Activated CD8-positive, alpha-beta memory T cell treated with anti-CD3 and anti-CD28 coated beads for 1 hour (primary cell): ENCODE results near the gene NPIPB2.
"Not testable (repeated sequence)": the region's sequence is repeated elsewhere in the genome, so short reads cannot be mapped to it uniquely, and the experiment has no call there.

ENCODE experiments used
- DNase-seq, 2 donors: peaks; one replicate each; pipeline ENCODE4 v3.0.0-alpha.2; 2020; ENCODE audit warnings: low read depth in 1 of 2; ENCODE audit errors: extremely low read depth in 1 of 2

Gene NPIPB2

DNA sequence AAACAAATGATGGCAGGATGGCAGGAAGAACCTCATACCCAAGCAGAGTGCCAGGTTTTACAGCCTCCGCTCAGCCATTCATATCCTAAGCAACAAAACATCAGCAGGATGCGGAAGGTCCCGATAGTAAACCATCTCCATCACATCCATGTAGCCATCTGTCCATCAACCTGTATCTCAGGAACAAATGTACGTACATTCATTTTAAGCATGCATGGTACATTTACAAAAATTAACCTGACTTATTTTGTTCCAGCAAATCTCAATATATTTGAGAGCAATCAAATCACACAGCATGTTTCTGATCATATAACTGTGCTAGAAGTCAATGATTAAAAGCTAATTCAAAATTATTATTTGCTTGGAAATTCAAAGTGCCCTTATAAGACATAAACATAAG lies at the start of gene NPIPB2:
TSS of gene NPIPB2 (minus strand) at position 101 of the 400 bp plus-strand sequence. CDS start at position 101, 0 bp downstream.
- DNase-seq = not testable (repeated sequence)

DNA sequence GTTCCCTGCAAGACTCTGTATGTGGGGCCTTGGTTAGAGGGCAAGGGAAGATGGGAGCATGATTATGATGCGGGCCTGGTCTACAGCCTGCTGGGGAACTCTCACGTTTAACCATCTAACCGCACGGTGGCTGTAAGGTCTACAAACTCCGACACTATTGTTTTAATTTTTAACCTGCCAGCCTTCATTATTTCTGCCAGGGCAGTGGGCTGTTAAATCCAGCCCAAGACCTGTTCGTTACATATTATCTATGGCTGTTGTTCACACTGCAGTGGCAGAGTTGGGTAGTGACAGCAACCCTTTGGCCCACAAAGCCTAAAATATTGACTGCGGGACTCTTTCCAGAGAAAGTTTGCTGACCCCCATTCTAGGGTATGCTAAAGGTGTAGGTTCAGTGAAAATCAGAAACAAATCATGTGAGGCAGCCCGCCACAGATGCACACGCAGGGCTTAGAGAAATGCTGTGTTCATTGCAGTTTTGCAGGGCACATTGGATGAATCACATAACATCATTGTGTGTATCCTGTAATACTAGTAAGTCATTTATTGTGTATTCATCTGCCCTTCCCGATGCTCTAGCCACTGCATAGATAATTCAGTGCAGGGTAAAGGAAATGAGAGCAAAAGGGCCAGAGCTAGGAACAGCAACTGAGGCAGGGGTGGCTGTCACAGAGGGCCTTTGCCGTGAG lies 49.0 kb upstream of the NPIPB2 start:
- DNase-seq = no peak

DNA sequence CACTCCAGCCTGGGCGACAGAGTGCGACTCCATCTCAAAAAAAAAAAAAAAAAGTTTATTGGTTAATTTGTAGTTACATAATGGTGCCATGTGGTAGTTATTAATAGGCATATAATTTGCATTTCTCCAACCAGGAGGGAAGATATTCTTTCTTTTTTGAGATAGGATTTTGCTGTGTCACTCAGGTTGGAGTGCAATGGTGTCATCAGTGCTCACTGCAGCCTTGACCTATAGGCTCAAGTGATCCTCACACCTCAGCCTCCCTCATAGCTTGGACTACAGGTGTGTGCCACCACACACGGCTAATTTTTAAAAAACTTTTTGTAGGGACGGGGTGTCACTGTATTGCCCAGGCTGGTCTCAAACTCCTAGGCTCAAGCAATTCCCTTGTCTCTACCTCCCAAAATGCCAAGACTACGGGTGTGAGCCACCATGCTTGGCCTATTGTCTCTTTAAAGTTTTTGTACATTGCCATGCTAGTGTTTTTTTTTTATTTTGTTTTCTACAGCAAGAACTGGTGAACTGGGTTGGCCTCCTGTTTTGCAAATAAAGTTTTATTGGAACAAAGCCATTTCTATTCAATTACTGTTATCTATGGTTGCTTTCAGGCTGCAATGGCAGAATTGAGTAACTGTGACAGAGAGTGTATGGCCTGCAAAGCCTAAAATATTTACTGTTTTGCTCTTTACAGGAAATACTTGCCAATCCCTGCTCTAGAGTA lies 46.6 kb upstream of the NPIPB2 start:
- DNase-seq = no peak

DNA sequence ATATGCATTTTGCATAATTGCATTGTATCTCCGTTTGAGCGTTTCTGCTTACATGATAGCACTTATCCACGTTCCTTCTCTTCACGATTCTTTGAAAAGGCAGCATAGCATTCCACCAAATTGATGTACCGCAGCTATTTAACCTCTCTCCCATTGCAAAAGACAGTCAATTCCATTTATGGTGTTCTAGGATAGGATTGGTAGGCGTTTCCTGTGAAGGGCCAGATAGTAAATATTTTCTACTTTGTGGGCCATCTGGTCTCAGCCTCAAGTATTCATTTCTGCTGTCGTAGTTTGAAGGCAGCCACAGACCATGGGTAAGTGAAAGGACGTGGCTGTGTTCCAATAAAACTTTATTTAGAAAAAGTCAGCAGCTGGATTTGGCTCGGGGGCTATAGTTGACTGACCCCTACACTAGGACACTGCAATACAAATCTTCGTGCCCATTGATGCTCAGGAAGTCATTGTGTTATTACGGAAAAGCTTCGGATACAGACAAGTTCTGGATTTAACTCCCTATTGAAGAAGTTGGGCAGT lies 44.7 kb upstream of the NPIPB2 start:
- DNase-seq = no peak

DNA sequence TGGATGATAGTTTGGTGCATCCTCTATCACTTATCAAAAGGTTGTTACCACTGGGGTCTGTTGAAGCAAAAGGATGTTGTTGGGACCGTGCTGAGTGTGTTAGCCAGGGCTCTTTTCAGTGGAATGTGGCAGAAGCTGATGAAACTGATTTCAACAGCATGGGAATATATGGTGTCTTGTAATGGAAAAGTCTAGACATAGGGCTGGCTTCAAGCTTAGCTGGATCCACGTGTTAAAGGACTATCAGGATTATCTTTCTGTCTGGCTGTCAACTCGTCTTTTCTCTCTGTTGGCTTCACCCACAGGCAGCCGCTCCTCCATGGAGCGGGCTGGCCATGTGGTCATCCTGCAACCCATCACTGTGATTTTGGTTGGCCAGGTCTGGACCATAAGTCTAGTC lies 43.4 kb upstream of the NPIPB2 start:
- no peak for DNase-seq

DNA sequence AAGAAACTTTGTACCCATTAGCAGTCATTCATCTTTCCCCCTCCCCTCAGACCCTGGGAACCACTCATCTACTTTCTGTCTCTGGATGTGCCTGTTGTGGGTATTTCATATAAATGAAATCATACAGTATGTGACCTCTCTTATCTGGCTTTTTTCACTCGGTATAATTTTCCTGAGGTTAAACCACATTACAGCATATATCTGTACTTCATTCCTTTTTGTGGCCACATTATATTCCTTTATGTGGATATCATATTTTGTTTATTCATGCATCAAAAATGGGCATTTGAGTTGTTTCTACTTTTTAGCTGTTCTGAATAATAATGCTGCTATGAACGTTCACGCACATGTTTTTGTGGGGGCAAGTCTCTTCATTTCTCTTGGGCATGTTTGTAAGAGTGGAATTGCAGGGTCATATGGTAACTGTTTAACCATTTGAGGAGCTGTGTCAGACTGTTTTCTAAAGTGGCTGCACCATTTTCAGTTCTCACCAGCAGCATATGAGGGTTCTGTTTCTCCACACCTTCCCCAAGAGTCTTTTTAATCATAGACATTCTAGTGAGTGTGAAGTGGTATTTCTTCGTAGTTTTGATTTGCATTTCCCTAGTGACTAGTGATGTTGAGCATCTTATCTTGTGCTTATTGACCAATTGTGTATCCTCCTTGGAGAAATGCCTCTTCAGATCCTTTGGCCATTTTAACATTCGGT lies 38.4 kb upstream of the NPIPB2 start:
- no peak for DNase-seq

DNA sequence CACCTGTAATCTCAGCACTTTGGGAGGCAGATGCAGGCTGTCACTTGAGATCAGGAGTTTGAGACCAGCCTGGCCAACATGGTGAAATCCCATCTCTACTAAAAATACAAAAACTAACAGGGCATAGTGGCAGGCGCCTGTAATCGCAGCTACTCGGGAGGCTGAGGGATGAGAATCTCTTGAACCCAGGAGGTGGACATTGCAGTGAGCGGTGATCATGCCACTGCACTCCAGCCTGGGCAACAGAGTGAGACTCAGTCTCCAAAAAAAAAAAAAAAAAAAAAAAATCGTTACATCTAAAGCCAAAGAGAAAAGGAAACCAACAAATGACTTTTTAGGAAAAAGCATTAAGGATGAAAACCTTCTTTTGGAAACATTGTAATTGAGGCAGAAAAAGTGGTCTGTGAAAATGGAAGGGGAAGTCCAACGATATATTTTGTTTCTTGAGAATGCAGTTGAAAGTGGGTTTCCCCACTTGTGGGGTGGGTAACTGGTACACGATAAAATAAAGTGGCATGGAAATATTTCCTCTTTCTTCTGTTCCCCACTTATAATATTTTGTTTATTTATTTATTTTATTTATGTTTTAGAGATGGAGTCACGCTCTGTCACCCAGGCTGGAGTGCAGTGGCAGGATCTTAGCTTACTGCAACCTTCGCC lies 37.3 kb upstream of the NPIPB2 start:
- DNase-seq = no peak

DNA sequence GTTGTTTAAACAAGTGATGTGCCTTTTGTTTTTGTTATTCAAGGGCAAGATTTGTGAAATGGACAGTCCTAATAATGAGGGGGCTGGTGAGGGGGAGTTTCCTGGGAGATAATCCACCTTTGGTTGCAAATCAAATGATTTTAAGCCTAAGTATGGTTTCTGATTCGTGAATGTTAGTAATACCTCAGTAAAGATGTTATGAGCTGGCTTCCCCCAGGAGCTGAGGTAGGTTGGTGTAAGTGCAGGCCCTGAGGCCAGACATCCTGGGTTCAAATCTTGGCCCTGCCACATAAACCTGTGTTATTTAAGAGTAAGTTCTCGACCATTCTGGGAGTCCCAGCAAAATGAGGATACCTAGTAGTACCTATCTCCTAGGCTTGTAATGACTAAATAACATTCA lies 36.2 kb upstream of the NPIPB2 start:
- no peak for DNase-seq

DNA sequence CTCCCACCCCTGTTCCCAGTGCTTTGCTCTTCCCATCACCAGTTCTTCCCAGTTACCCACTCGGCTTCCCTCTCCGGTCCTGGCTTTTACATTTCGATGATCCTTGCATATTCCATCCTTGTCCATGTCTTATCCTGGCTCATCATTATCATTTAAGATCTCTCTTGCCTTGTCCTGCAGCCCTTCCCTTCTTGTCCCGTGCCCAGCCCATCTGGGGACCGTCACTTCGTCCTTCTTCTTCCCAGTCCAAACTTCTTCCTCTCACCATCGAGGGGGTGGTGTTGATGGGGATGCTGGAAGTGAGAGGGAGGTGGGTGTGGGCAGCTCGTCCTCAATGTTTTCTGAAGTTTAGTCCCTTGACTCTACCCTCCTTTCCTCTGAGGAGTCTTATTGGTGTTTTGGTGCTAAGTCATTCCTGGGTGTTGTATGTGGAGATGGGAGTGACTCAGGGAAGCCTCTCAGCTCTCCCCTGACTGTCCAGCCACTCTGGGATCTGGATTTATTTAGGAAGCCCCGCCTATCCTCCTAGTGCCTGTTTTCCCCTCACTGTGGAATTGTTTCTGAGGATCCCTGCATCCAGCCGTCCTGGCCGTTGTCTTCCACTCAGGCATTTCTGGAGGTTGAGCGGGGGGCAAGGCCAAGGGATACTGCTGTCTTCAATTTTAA lies 35.7 kb upstream of the NPIPB2 start:
- no peak for DNase-seq

DNA sequence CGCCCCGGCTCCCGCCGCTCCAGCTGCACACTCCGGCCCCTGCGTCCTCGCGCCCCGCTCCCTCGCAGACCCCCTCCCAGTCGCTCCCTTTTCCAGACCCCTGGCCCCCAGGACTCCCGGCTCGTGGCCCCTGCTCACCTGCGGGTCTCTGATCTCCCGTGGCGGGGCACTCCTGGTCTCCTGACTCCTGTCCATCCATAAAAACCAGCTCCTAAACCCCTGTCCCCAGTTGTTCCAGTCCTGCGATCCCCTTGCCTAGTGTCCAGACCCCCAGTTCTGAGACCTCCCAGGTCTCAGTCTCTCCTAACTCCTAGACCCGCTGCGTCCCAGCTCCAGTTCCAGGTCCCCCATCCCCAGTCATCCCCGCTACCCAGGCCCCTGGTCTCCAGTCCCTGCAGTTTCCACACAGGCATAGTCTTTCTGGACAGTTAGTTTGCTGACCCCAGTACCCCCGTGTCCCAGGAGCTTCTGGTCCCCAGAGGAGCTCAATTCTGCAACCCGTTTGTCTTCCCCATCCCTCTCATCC lies 35.1 kb upstream of the NPIPB2 start:
- DNase-seq = no peak

DNA sequence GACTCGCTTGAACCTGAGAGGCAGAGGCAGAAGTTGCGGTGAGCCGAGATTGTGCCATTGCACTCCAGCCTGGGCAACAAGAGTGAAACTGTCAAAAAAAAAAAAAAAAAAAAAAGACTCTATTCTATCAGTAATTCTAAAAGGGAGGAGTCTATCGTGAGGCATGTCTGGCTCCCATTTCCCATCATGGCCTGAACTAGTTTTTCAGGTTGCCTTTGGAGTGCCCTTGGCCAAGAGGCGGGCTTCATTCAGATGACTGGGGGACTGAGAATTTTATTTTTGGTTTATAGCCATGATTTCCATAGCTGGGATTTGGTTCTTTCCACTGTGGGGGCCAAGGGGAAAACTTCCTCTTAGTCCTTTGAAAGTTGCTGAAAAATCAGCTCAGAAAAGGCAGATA lies 31.2 kb upstream of the NPIPB2 start:
- no peak for DNase-seq

DNA sequence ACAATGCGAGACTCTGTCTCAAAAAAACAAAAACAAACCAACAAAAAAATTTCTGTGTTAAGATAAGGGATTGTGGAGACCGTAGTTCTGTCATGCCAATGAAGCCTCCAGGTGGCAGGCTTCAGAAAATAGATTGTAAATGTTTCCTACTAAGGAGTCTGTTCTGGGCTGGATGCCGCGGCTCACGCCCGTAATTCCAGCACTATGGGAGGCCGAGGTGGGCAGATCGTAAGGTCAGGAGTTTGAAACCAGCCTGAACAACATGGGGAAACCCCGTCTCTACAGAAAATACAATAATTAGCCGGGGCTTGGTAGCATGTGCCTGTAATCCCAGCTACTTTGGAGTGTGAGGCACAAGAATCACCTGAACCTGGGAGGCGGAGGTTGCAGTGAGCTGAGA lies 30.3 kb upstream of the NPIPB2 start:
- no peak for DNase-seq

DNA sequence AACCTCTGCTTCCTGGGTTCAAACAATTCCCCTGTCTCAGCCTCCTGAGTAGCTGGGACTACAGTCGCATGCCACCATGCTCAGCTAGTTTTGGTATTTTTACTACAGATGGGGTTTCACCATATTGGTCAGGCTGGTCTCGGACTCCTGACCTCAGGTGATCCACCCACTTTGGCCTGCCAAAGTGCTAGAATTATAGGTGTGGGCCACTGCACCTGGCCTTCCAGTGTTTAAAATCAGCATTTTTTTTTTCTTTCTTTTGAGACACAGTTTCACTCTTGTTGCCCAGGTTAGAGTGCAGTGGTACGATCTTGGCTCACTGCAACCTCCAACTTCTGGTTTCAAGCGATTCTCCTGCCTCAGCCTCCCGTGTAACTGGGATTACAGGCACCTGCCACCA lies 28.4 kb upstream of the NPIPB2 start:
- not testable (repeated sequence) for DNase-seq

DNA sequence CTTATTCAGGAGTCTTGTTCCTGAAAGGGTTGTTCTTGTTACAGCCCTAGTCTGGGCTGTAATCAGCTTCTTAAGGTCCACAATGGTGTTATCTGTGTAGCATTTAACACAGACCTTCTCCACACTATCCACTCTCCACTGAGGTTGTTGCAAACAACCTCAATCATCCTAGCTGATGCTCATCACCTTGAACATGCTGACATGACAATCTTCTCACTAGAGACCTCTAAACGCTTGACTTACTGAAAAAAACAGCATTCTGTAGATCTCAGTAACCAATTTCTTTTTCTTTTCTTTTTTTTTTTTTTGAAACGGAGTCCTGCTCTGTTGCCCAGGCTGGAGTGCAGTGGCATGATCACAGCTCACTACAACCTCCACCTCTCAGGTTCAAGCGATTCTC lies 26.7 kb upstream of the NPIPB2 start:
- no peak for DNase-seq

DNA sequence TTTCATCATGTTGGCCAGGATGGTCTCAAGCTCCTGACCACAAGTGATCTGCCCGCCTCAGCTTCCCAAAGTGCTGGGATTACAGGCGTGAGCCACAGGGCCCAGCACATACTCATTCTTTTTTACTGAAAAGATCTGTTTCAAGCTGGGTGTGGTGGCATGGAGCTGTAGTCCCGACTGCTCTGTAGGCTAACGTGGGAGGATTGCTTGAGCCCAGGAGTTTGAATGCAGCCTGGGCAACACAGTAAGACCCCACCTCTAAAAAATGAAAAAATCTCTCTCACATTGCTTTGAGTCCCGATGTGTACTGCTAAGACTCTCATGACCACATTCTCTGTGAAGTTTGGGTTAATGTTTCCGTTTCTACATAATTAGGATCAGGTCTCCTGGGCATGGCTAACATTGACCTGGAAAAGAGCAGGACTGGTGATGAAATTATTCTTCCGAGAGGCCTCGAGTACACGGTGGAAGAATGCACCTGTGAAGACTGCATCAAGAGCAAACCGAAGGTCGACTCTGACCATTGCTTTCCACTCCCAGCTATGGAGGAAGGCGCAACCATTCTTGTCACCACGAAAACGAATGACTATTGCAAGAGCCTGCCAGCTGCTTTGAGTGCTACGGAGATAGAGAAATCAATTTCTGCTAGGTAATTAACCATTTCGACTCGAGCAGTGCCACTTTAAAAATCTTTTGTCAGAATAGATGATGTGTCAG lies 25.5 kb upstream of the NPIPB2 start:
- DNase-seq = no peak

DNA sequence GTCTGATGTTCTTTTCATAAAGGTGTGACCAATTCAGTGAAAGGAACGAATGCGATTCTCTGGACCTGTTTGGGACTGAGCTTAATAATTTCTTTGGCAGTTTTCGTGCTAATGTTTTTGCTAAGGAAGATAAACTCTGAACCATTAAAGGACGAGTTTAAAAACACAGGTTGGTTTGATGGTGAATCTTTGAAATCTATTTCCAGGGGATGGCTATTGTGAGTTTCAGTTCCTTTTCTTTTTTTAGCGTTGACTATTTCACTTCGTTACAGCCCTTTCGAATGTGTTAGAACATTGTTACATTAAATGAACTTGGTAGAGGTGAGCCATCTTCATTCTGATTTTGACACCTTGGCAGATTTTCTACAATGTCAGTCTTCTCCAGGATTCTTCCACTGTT lies 24.3 kb upstream of the NPIPB2 start:
- no peak for DNase-seq

DNA sequence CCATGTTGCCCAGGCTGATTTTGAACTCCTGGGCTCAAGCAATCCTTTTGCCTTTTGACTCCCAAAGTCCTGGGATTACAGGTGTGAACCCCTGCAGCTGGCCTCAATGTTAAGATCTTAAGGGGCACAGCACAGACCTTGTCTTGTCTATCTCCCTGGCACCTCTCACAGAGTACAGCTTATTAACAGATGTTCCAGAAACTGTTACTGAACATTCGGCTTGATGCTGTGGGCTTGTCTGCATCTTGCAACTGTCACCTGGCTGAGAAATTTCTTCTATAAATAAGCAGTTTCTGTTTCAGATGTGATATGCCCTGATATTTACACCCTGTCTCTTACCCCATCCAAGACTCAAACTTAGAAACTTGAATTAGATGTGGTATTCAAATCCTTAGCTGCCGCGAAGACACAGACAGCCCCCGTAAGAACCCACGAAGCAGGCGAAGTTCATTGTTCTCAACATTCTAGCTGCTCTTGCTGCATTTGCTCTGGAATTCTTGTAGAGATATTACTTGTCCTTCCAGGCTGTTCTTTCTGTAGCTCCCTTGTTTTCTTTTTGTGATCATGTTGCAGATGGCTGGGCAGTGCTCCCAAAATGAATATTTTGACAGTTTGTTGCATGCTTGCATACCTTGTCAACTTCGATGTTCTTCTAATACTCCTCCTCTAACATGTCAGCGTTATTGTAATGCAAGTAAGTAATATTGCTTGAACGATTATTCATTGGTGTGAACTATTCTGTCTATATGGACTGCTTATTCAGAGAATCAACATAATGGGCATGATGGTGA lies 23.1 kb upstream of the NPIPB2 start, which contains the start of gene TNFRSF17:
TSS of gene TNFRSF17 (plus strand) at position 450 of the 791 bp plus-strand sequence. CDS start at position 565, 115 bp downstream.
- DNase-seq = no peak

DNA sequence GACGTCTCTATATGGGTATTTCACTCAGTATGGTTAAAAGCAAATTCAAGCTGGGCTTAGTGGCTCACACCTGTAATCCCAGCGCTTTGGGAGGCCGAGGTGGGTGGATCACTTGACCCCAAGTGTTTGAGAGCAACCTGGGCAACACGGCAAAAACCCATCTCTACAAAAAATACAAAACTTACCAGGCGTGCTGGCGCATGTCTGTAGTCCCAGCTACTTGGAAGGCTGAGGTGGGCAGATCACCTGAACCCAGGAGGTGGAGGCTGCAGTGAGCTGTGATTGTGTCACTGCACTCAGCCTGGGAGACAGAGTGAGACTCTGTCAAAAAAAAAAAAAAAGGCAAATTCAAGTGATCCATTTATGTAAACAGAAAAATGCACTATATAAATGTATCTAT lies 21.9 kb upstream of the NPIPB2 start:
- no peak for DNase-seq

DNA sequence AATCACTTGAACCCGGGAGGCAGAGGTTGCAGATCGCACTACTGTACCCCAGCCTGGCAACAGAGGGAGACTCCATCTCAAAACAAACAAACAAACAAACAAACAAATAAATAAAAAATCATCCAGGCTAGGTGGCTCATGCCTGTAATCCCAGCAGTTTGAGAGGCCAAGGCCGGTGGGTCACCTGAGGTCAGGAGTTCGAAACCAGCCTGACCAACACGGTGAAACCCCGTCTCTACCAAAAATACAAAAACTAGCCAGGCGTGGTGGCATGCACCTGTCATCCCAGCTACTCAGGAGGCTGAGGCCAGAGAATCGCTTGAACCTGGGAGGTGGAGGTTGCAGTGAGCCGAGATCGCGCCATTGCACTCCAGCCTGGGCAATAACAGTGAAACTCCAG lies 21.1 kb upstream of the NPIPB2 start:
- not testable (repeated sequence) for DNase-seq
